ENCODE measurements around the gene PSTPIP1.

DNA sequence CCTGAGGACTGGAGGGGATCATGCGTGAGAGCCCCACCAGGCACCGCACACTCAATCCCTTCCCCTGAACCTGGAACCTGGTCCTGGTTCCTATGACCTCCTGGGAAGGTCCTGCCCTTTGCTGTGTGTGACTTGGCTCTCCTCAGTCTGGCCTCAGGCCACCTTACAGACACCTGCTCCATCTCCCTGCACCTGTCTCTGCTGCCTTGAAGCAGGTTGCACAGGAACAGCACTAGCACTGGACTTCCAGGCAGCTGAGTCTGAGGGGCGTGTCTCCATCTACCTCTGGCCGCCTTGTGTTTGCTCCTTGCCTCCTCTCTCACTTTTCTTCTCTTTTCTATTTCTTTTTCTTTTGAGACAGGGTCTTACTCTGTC lies 15.4 kb downstream of the PSTPIP1 start:
- TF ChIP-seq, protein P1, sequence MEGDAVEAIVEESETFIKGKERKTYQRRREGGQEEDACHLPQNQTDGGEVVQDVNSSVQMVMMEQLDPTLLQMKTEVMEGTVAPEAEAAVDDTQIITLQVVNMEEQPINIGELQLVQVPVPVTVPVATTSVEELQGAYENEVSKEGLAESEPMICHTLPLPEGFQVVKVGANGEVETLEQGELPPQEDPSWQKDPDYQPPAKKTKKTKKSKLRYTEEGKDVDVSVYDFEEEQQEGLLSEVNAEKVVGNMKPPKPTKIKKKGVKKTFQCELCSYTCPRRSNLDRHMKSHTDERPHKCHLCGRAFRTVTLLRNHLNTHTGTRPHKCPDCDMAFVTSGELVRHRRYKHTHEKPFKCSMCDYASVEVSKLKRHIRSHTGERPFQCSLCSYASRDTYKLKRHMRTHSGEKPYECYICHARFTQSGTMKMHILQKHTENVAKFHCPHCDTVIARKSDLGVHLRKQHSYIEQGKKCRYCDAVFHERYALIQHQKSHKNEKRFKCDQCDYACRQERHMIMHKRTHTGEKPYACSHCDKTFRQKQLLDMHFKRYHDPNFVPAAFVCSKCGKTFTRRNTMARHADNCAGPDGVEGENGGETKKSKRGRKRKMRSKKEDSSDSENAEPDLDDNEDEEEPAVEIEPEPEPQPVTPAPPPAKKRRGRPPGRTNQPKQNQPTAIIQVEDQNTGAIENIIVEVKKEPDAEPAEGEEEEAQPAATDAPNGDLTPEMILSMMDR (conservative IDR thresholded peaks at IDR 0.05; ENCODE audit: low read depth in 2 of 2) = no peak
- TF ChIP-seq, protein P2, sequence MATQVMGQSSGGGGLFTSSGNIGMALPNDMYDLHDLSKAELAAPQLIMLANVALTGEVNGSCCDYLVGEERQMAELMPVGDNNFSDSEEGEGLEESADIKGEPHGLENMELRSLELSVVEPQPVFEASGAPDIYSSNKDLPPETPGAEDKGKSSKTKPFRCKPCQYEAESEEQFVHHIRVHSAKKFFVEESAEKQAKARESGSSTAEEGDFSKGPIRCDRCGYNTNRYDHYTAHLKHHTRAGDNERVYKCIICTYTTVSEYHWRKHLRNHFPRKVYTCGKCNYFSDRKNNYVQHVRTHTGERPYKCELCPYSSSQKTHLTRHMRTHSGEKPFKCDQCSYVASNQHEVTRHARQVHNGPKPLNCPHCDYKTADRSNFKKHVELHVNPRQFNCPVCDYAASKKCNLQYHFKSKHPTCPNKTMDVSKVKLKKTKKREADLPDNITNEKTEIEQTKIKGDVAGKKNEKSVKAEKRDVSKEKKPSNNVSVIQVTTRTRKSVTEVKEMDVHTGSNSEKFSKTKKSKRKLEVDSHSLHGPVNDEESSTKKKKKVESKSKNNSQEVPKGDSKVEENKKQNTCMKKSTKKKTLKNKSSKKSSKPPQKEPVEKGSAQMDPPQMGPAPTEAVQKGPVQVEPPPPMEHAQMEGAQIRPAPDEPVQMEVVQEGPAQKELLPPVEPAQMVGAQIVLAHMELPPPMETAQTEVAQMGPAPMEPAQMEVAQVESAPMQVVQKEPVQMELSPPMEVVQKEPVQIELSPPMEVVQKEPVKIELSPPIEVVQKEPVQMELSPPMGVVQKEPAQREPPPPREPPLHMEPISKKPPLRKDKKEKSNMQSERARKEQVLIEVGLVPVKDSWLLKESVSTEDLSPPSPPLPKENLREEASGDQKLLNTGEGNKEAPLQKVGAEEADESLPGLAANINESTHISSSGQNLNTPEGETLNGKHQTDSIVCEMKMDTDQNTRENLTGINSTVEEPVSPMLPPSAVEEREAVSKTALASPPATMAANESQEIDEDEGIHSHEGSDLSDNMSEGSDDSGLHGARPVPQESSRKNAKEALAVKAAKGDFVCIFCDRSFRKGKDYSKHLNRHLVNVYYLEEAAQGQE (IDR thresholded peaks at IDR 0.05; ENCODE audit: unreplicated experiment) = no peak
- TF ChIP-seq POLR2AphosphoS5 (IDR thresholded peaks at IDR 0.05; ENCODE audit: low read depth) (no peak), ZNF114 (CRISPR knock-in tag; IDR thresholded peaks at IDR 0.05) (no peak), EZH2phosphoT487 (IDR thresholded peaks at IDR 0.05; ENCODE audit: unreplicated experiment) (no peak), EZH2 (IDR thresholded peaks at IDR 0.05; ENCODE audit: low read depth, unreplicated experiment) (no peak), JUNB (IDR thresholded peaks at IDR 0.05; ENCODE audit: unreplicated experiment) (no peak), STAT1 (IDR thresholded peaks at IDR 0.05; ENCODE audit: unreplicated experiment) (no peak), CREB1 (CRISPR knock-in tag; IDR thresholded peaks at IDR 0.05; ENCODE audit: low read depth) (no peak)
- TF ChIP-seq, protein P3, sequence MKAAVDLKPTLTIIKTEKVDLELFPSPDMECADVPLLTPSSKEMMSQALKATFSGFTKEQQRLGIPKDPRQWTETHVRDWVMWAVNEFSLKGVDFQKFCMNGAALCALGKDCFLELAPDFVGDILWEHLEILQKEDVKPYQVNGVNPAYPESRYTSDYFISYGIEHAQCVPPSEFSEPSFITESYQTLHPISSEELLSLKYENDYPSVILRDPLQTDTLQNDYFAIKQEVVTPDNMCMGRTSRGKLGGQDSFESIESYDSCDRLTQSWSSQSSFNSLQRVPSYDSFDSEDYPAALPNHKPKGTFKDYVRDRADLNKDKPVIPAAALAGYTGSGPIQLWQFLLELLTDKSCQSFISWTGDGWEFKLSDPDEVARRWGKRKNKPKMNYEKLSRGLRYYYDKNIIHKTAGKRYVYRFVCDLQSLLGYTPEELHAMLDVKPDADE (IDR thresholded peaks at IDR 0.05) = no peak
